ENCODE measurements around the gene NUAK2. TPM values are rescaled to one million over a fixed set of nuclear protein-coding genes. Genes with fewer than 3 reads are reported as not detected.

Gene NUAK2
- total and polyA plus RNA-seq, 2 donors (not counting 3 experiments of a cell fraction or from before 2014, with no cell fraction given) = 1.8 to 2.5 TPM

- no TSS peak for BruUV-seq (replicated peaks)
- no peak for FAIRE-seq
- no peaks in the 10 kb centered on the region for H3K79me2 ChIP-seq (ENCODE audit: control insufficient read depth, insufficient read depth, low read length)
- dilution Hi-C loops (cut with MboI; ENCODE audit: extremely low pct_ligation_motif_present, low sequenced_read_pairs) (no loop called here), intact Hi-C loops (cut with micrococcal nuclease) (no loop called here)
- H3K4me3 ChIP-seq (replicated peaks in 1 of 3; ENCODE audit: insufficient read depth in 1 of 3, low read depth in 1 of 3, low read length in 3 of 3) = no peak overlapping the region
- H3K4me1 ChIP-seq (ENCODE audit: control insufficient read depth, extremely low read depth, insufficient read depth, low read length) = peaks cover 29% of the 10 kb centered on the region
- ChIA-PET CTCF (interaction anchor here (0.5 to 17.5 kb wide), 20 partner anchors 8 to 282 kb away, joined by 3 to 1536 read pairs (median 8); partner anchors contain the start of gene NUAK2), POLR2A (no interaction called here)
- no peaks in the 10 kb centered on the region for H3K9me1 ChIP-seq (replicated peaks; ENCODE audit: control insufficient read depth, extremely low read depth, insufficient read depth, low read length)
- no peaks in the 10 kb centered on the region for H3K36me3 ChIP-seq (ENCODE audit: control insufficient read depth in 2 of 2, extremely low read depth in 1 of 2, insufficient read depth in 2 of 2, low read length in 2 of 2)
- no peak overlapping the region for H3K4me2 ChIP-seq (ENCODE audit: insufficient read depth, low read length)
- H4K20me1 ChIP-seq (replicated peaks; ENCODE audit: control insufficient read depth, extremely low read depth, insufficient read depth, low read length) = no peaks in the 10 kb centered on the region
- H3K9ac ChIP-seq (replicated peaks; ENCODE audit: extremely low read depth, insufficient read depth, low read length) = no peak overlapping the region
- no peaks in the 10 kb centered on the region for H3K27me3 ChIP-seq (ENCODE audit: control insufficient read depth in 2 of 2, insufficient read depth in 2 of 2, low read length in 2 of 2)
- no peak overlapping the region for H3K27ac ChIP-seq (ENCODE audit: insufficient read depth, low read depth, low read length)
- no peak overlapping the region for H2AFZ ChIP-seq (ENCODE audit: low read depth, low read length)
- H3K9me3 ChIP-seq (replicated peaks; ENCODE audit: control insufficient read depth, insufficient read depth, low read length) = no peaks in the 10 kb centered on the region
- TF ChIP-seq GATA2 (IDR thresholded peaks at IDR 0.05; ENCODE audit: insufficient read depth, insufficient read length, low read depth, low read length) = no peak
- TF ChIP-seq MAX (IDR thresholded peaks at IDR 0.05; ENCODE audit: insufficient read depth, insufficient read length) = no peak
- TF ChIP-seq JUN (IDR thresholded peaks at IDR 0.05; ENCODE audit: borderline replicate concordance, insufficient read depth, insufficient read length, low read depth) = no peak
- TF ChIP-seq, protein P1, sequence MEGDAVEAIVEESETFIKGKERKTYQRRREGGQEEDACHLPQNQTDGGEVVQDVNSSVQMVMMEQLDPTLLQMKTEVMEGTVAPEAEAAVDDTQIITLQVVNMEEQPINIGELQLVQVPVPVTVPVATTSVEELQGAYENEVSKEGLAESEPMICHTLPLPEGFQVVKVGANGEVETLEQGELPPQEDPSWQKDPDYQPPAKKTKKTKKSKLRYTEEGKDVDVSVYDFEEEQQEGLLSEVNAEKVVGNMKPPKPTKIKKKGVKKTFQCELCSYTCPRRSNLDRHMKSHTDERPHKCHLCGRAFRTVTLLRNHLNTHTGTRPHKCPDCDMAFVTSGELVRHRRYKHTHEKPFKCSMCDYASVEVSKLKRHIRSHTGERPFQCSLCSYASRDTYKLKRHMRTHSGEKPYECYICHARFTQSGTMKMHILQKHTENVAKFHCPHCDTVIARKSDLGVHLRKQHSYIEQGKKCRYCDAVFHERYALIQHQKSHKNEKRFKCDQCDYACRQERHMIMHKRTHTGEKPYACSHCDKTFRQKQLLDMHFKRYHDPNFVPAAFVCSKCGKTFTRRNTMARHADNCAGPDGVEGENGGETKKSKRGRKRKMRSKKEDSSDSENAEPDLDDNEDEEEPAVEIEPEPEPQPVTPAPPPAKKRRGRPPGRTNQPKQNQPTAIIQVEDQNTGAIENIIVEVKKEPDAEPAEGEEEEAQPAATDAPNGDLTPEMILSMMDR (IDR thresholded peaks at IDR 0.05; ENCODE audit: extremely low read depth in 1 of 2, insufficient read depth in 1 of 2, low read depth in 1 of 2, low read length in 2 of 2) = no peak
- no peak for TF ChIP-seq FOS (IDR thresholded peaks at IDR 0.05; ENCODE audit: borderline replicate concordance, insufficient read depth, low read length)
- TF ChIP-seq MYC (IDR thresholded peaks at IDR 0.05; ENCODE audit: low read depth, low read length) = no peak
- no peak for TF ChIP-seq EZH2 (IDR thresholded peaks at IDR 0.05; ENCODE audit: borderline replicate concordance, low read depth, low read length, severe bottlenecking)
- TF ChIP-seq POLR2AphosphoS5 (IDR thresholded peaks at IDR 0.05; ENCODE audit: insufficient read depth, low read depth, low read length) = no peak
- TF ChIP-seq POLR2A (IDR thresholded peaks at IDR 0.05; ENCODE audit: low read depth, low read length) = no peak
- no peak for DNase-seq (ENCODE audit: low read depth, low spot score)
These were observed 49.8 kb downstream of the NUAK2 start for GRCh38 chr1:205271745-205272144.
